Esophagus muscularis mucosa (tissue), 4 donors: Measurements from ENCODE around the gene USP34. TPM values are rescaled to one million over a fixed set of nuclear protein-coding genes. Genes with fewer than 3 reads are reported as not detected.
"Not testable (repeated sequence)": the region's sequence is repeated elsewhere in the genome, so short reads cannot be mapped to it uniquely, and the experiment has no call there.

Experiments used
- DNase-seq: peaks from one replicate; pipeline ENCODE4 v3.0.0-alpha.2; 2017; ENCODE audit errors: extremely low spot score
- H3K27ac ChIP-seq, 4 donors: fragments of 200-600 bp; sonication (generic); replicated peaks in 1 of 4; 1 replicate in 3 of 4; 2 replicates in 1 of 4; pipeline ENCODE4 v1.5.1; 2016 to 2019; ENCODE audit warnings: mild to moderate bottlenecking in 1 of 4
- H3K27me3 ChIP-seq, 4 donors: fragments of 200-600 bp; sonication (generic); one replicate each; pipeline versions ENCODE4 v1.5.1 to v1.6.0; 2016 to 2019
- H3K36me3 ChIP-seq, 4 donors: fragments of 200-600 bp; sonication (generic); one replicate each; pipeline ENCODE4 v1.5.1; 2016 to 2019
- H3K4me1 ChIP-seq, 4 donors: fragments of 200-600 bp; sonication (generic); one replicate each; pipeline ENCODE4 v1.5.1; 2016 to 2019
- H3K4me3 ChIP-seq, 4 donors: fragments of 200-600 bp; sonication (generic); 1 replicate in 2 of 4; 2 replicates in 2 of 4; pipeline ENCODE4 v1.5.1; 2016 to 2019; ENCODE audit warnings: mild to moderate bottlenecking in 4 of 4, moderate library complexity in 1 of 4
- H3K9me3 ChIP-seq, 4 donors: fragments of 200-600 bp; sonication (generic); 1 replicate in 3 of 4; 2 replicates in 1 of 4; pipeline ENCODE4 v1.5.1; 2016 to 2019
- EP300 ChIP-seq: sonication (generic); formaldehyde crosslinking; IDR thresholded peaks from one replicate; pipeline ENCODE4 v1.6.1; 2017; ENCODE audit warnings: antibody characterized with exemption
- POLR2A ChIP-seq: fragments of 450-650 bp; IDR thresholded peaks from one replicate; pipeline ENCODE4 v1.6.1; 2017; ENCODE audit warnings: antibody characterized with exemption, moderate library complexity, mild to moderate bottlenecking, low read depth
- POLR2AphosphoS5 ChIP-seq, 2 donors: sonication (generic); formaldehyde crosslinking; IDR thresholded peaks; one replicate each; pipeline ENCODE4 v1.6.1; 2017; ENCODE audit warnings: antibody characterized with exemption in 2 of 2
- WGBS: methylation state at CpG from one replicate; pipeline ENCODE4 v1.1.5; 2018; 5-methylcytosine and 5-hydroxymethylcytosine counted together
- intact Hi-C: fragments of 100-400 bp; cut with DNase I; formaldehyde crosslinking; loops from one replicate; pipeline ENCODE4 v1.15.1; 2023
- total RNA-seq, 4 donors: library from RNA; depleted of rRNA; stranded (reverse); fragments of >200 nt; gene quantifications; one replicate each; pipeline versions ENCODE4 v1.1.0 to v1.2.1, GENCODE V29; 2016
- TF ChIP-seq, protein P1 (sequence below), 3 experiments: fragments of 200-600 bp in 2 of 3; fragments of 450-650 bp in 1 of 3; sonication (generic) in 2 of 3; IDR thresholded peaks; one replicate each; pipeline ENCODE4 v1.5.1; 2017 to 2019; ENCODE audit warnings: antibody characterized with exemption in 3 of 3, mild to moderate bottlenecking in 2 of 3, moderate library complexity in 1 of 3

The USP34 gene
- total RNA-seq, 4 donors from 2014 or later = 124 to 137 (median 129) TPM

DNA sequence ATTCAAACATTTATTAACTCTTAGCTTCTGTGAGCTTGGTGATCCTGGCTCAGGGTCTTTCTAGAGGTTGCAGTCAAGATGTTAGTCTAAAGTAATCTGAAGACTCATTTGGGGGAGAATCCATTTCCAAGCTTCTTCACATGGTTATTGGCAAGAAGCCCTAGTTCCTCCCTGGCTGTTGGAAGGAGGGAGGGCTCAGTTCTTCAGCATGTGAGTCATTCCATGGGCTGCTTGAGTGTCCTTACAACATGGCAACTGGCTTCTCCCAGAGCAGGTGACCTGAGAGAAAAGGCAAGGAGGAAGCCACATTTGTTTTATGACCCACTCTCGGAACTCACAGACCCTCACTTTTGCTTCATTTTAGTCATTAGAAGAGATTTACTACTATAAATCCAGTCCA, 319.5 kb downstream of the USP34 start:
- Histone ChIP-seq H3K27me3 (no peaks in the 10 kb centered on the region), H3K4me1 (peaks cover 0 to 5% (median 0%) of the 10 kb centered on the region in 4 donors), H3K4me3 (no peak overlapping the region), H3K27ac (no peak overlapping the region), H3K36me3 (peaks cover 0 to 37% (median 22%) of the 10 kb centered on the region in 4 donors), H3K9me3 (no peaks in the 10 kb centered on the region)
- WGBS = 100% methylated on average over 1 of the region's 1 CpG
- no peak for DNase-seq
- intact Hi-C loops = no loop called here
- no peak for TF ChIP-seq EP300
- TF ChIP-seq POLR2AphosphoS5 (IDR thresholded peaks at IDR 0.05) = no peak
- TF ChIP-seq POLR2A = no peak
- TF ChIP-seq, protein P1, sequence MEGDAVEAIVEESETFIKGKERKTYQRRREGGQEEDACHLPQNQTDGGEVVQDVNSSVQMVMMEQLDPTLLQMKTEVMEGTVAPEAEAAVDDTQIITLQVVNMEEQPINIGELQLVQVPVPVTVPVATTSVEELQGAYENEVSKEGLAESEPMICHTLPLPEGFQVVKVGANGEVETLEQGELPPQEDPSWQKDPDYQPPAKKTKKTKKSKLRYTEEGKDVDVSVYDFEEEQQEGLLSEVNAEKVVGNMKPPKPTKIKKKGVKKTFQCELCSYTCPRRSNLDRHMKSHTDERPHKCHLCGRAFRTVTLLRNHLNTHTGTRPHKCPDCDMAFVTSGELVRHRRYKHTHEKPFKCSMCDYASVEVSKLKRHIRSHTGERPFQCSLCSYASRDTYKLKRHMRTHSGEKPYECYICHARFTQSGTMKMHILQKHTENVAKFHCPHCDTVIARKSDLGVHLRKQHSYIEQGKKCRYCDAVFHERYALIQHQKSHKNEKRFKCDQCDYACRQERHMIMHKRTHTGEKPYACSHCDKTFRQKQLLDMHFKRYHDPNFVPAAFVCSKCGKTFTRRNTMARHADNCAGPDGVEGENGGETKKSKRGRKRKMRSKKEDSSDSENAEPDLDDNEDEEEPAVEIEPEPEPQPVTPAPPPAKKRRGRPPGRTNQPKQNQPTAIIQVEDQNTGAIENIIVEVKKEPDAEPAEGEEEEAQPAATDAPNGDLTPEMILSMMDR (IDR thresholded peaks at IDR 0.05) = no peak

DNA sequence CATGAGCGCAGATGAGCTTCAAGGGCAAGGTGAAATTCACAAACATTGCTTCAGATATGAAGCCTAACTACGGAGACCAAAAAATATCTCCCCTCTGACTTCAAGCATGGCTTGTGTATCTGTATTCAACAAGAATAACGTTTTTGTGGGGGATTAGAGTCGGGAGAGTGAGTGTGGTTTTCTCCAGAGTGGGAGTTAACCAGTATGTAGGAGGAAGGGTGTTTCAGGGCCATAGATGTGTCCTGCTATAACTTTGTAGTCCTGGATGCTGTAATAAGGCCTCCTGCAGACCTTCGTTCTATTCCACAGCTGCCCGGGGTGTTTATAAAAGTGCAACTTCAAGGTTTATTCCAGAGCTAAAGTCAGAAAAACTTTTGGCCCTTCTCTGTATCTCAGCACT, 321.8 kb downstream of the USP34 start:
- no peaks in the 10 kb centered on the region for H3K27me3 ChIP-seq
- no peak overlapping the region for H3K4me3 ChIP-seq
- TF ChIP-seq POLR2A (no peak), EP300 (no peak), POLR2AphosphoS5 (IDR thresholded peaks at IDR 0.05) (no peak)
- TF ChIP-seq, protein P1 (IDR thresholded peaks at IDR 0.05) = no peak
- intact Hi-C loops = no loop called here
- H3K9me3 ChIP-seq = no peaks in the 10 kb centered on the region
- H3K4me1 ChIP-seq = peaks cover 8 to 14% (median 12%) of the 10 kb centered on the region in 4 donors
- H3K36me3 ChIP-seq = peaks cover 0 to 37% (median 22%) of the 10 kb centered on the region in 4 donors
- WGBS = 83% methylated on average over 6 of the region's 6 CpGs
- no peak for DNase-seq
- H3K27ac ChIP-seq = no peak overlapping the region

DNA sequence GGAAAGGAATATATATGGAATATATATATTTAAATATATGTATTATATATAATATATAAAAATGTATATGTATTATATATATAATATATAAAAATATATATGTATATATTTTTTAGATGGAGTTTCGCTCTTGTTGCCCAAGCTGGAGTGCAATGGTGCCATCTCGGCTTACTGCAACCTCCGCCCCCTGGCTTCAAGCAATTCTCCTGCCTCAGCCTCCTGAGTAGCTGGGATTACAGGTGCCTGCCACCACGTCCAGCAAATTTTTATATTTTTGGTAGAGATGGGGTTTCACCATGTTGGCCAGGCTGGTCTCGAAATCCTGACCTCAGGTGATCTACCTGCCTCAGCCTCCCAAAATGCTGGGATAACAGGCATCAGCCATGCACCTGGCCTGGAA, 322.8 kb downstream of the USP34 start:
- DNase-seq, H3K4me3 ChIP-seq, H3K27ac ChIP-seq, H3K27me3 ChIP-seq, intact Hi-C loops, H3K9me3 ChIP-seq: not testable (repeated sequence)
- Histone ChIP-seq H3K36me3 (peaks cover 0 to 37% (median 22%) of the 10 kb centered on the region in 4 donors), H3K4me1 (peaks cover 8 to 16% (median 13%) of the 10 kb centered on the region in 4 donors)
- 99% methylated on average over 5 of the region's 5 CpGs for WGBS

DNA sequence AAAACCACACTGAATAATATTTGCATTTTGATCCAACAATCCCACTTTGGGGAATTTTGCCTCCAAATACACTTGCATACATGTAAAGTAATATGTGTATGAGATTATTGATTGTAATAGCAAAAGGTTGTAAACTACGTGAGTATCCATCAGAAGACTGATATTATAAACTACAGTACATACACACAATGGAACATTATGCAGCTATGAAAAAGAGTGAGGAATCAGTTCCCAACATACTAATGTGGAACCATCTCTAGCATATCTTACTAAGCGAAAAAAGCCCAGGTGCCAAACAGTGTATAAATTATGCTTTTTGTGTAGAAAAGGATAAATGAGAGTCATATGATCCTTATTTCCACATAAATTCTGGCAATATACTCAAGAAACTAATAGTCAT, 324.9 kb downstream of the USP34 start:
- 98% methylated on average over 2 of the region's 2 CpGs for WGBS
- peaks cover 8 to 16% (median 13%) of the 10 kb centered on the region in 4 donors for H3K4me1 ChIP-seq
- H3K9me3 ChIP-seq = no peaks in the 10 kb centered on the region
- H3K4me3 ChIP-seq = peak overlapping the region in 2 of 4 donors; percentile 49 to 59
- peak overlapping the region in 3 of 4 donors; percentile 75 to 86 (median 80) for H3K27ac ChIP-seq
- TF ChIP-seq POLR2A (no peak), POLR2AphosphoS5 (IDR thresholded peaks at IDR 0.05) (no peak), EP300 (no peak)
- TF ChIP-seq, protein P1 (IDR thresholded peaks at IDR 0.05) = no peak
- H3K27me3 ChIP-seq = no peaks in the 10 kb centered on the region
- peaks cover 0 to 28% (median 18%) of the 10 kb centered on the region in 4 donors for H3K36me3 ChIP-seq
- no peak for DNase-seq
- intact Hi-C loops = no loop called here

DNA sequence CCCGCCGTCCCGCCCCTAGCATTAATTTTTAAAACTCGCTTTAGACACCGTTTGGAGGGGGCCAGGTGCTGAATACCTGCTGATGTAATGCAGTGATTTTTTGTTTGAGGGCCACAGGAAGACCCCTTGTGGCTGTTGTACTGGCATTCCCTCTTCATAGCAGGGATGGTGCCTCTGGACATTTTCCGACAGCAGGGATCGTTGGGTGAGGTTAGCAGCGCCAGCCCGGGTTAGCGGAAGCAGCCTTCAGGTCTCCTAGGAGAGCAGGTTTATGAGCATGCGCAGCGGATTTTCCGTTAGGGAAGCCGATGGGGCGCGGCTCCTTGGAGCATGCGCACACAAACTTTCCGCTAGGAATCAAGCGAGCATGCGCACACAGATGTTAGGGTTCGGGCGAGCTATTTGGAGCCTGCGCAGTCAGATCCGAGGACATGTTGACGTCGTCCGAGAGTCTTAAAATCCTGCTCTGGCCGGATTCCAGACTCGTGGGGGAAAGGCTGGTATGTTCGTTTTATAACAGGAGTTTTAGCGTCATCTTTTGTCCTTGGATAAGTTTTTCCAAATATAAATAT, 326.1 kb downstream of the USP34 start:
- Histone ChIP-seq H3K27me3 (no peaks in the 10 kb centered on the region), H3K4me1 (peaks cover 8 to 16% (median 13%) of the 10 kb centered on the region in 4 donors), H3K27ac (peak overlapping the region; percentile 75 to 86 (median 80)), H3K36me3 (peaks cover 0 to 16% (median 11%) of the 10 kb centered on the region in 4 donors), H3K9me3 (no peaks in the 10 kb centered on the region), H3K4me3 (peak overlapping the region; percentile 49 to 62 (median 60))
- 3% methylated on average over 29 of the region's 31 CpGs for WGBS
- DNase-seq = peak; percentile 97
- TF ChIP-seq, protein P1 (IDR thresholded peaks at IDR 0.05) = peak in 2 of 3 experiments; percentile 10 to 12
- TF ChIP-seq EP300 = no peak
- peak; percentile 91 to 97 for TF ChIP-seq POLR2AphosphoS5 (IDR thresholded peaks at IDR 0.05)
- peak; percentile 29 for TF ChIP-seq POLR2A
- intact Hi-C loops = no loop called here
